Body of pancreas (tissue), 4 donors: ENCODE results near the gene ADK. TPM values are rescaled to one million over a fixed set of nuclear protein-coding genes. Genes with fewer than 3 reads are reported as not detected.

ENCODE experiments used
- ATAC-seq: fragments of 150-250 bp; one replicate; pipeline ENCODE4 v1.9.1; 2016
- DNase-seq, 4 donors: peaks; one replicate each; pipeline ENCODE4 v3.0.0-alpha.2; 2019
- H3K27ac ChIP-seq, 4 donors: fragments of 200-600 bp; sonication (generic); 1 replicate in 3 of 4; 2 replicates in 1 of 4; pipeline versions ENCODE4 v1.5.1 to v1.6.1; 2016 to 2019; ENCODE audit warnings: mild to moderate bottlenecking in 1 of 4, mixed read lengths in 1 of 4, moderate library complexity in 1 of 4
- H3K27me3 ChIP-seq, 2 donors: fragments of 200-600 bp; sonication (generic); one replicate each; pipeline ENCODE4 v1.6.0; 2016; ENCODE audit warnings: mild to moderate bottlenecking in 1 of 2
- H3K36me3 ChIP-seq, 2 donors: fragments of 200-600 bp; sonication (generic); replicated peaks in 1 of 2; 2 replicates each; pipeline ENCODE4 v1.5.1; 2016; ENCODE audit warnings: low read depth in 2 of 2; ENCODE audit not compliant: insufficient read depth in 1 of 2
- H3K4me1 ChIP-seq: fragments of 200-600 bp; sonication (generic); one replicate; pipeline ENCODE4 v1.6.0; 2016
- H3K4me3 ChIP-seq, 2 donors: fragments of 200-600 bp; sonication (generic); 1 replicate in 1 of 2; 2 replicates in 1 of 2; pipeline ENCODE4 v1.5.1; 2016 to 2019
- H3K9me3 ChIP-seq, 3 donors: fragments of 200-600 bp; sonication (generic); 1 replicate in 2 of 3; 2 replicates in 1 of 3; pipeline ENCODE4 v1.5.1; 2016
- CTCF ChIP-seq, 7 experiments: fragments of 450-650 bp in 4 of 7; fragments of 200-600 bp in 3 of 7; sonication (generic) in 3 of 7; IDR thresholded peaks; one replicate each; pipeline ENCODE4 v1.5.1; 2016 to 2019; ENCODE audit warnings: antibody characterized with exemption in 7 of 7
- POLR2A ChIP-seq, 3 donors: fragments of 450-650 bp; IDR thresholded peaks; one replicate each; pipeline ENCODE4 v1.6.1; 2016; ENCODE audit warnings: antibody characterized with exemption in 3 of 3, mild to moderate bottlenecking in 2 of 3
- WGBS, 2 donors: methylation state at CpG; one replicate each; pipeline ENCODE4 v1.1.5; 2017; 5-methylcytosine and 5-hydroxymethylcytosine counted together
- intact Hi-C: fragments of 100-400 bp; cut with DNase I; formaldehyde crosslinking; loops from one replicate; pipeline ENCODE4 v1.15.1; 2023
- total RNA-seq, 2 donors: library from RNA; depleted of rRNA; stranded (reverse); fragments of >200 nt; gene quantifications; one replicate each; pipeline ENCODE4 v1.1.0, GENCODE V29; 2016

Gene ADK
- total RNA-seq, 2 donors from 2014 or later: 12.9 to 18.7 TPM

- Histone ChIP-seq H3K36me3 (peaks cover 0 to 42% of the 10 kb centered on the region in 2 donors), H3K27me3 (no peaks in the 10 kb centered on the region), H3K4me1 (peaks cover 7% of the 10 kb centered on the region), H3K4me3 (no peak overlapping the region), H3K9me3 (no peaks in the 10 kb centered on the region), H3K27ac (no peak overlapping the region)
- intact Hi-C loops: no loop called here
- DNase-seq: no peak
- no peak for TF ChIP-seq POLR2A (IDR thresholded peaks at IDR 0.05)
- TF ChIP-seq CTCF (IDR thresholded peaks at IDR 0.05): no peak
- no peak for ATAC-seq
These were observed 41.6 kb upstream of the ADK start for GRCh38 chr10:74109452-74109851.

- 70% methylated on average over 1 of the region's 1 CpG for WGBS, 2 donors
- TF ChIP-seq POLR2A (IDR thresholded peaks at IDR 0.05): no peak
- no peak for TF ChIP-seq CTCF (IDR thresholded peaks at IDR 0.05)
- intact Hi-C loops: no loop called here
- DNase-seq: no peak
- Histone ChIP-seq H3K27me3 (no peaks in the 10 kb centered on the region), H3K4me3 (no peak overlapping the region), H3K9me3 (no peaks in the 10 kb centered on the region), H3K4me1 (peaks cover 7% of the 10 kb centered on the region), H3K36me3 (peaks cover 0 to 38% of the 10 kb centered on the region in 2 donors), H3K27ac (no peak overlapping the region)
- ATAC-seq: no peak
These were observed 40.9 kb upstream of the ADK start for GRCh38 chr10:74110120-74110519.

- TF ChIP-seq POLR2A (IDR thresholded peaks at IDR 0.05): no peak
- TF ChIP-seq CTCF (IDR thresholded peaks at IDR 0.05): no peak
- H3K4me3 ChIP-seq: no peak overlapping the region
- intact Hi-C loops: no loop called here
- no peaks in the 10 kb centered on the region for H3K9me3 ChIP-seq
- peaks cover 7% of the 10 kb centered on the region for H3K4me1 ChIP-seq
- 93 to 94% methylated on average over 9 to 14 of the region's 14 CpGs for WGBS, 2 donors
- ATAC-seq (no peak), DNase-seq (no peak)
- H3K27me3 ChIP-seq: no peaks in the 10 kb centered on the region
- no peak overlapping the region for H3K27ac ChIP-seq
- H3K36me3 ChIP-seq: peaks cover 0 to 37% of the 10 kb centered on the region in 2 donors
These were observed 39.2 kb upstream of the ADK start for GRCh38 chr10:74111799-74112198.

GRCh38 chr10:74113546-74113945, 37.5 kb upstream of the ADK start:
- Histone ChIP-seq H3K36me3 (peaks cover 0 to 40% of the 10 kb centered on the region in 2 donors), H3K27me3 (no peaks in the 10 kb centered on the region), H3K4me1 (peaks cover 7% of the 10 kb centered on the region), H3K27ac (no peak overlapping the region), H3K9me3 (no peaks in the 10 kb centered on the region), H3K4me3 (no peak overlapping the region)
- DNase-seq: peak in 1 of 4 donors; percentile 19
- TF ChIP-seq POLR2A (IDR thresholded peaks at IDR 0.05) (no peak), CTCF (IDR thresholded peaks at IDR 0.05) (no peak)
- peak; percentile 52 for ATAC-seq
- intact Hi-C loops: no loop called here
- 31 to 35% methylated on average over 1 of the region's 1 CpG for WGBS, 2 donors

GRCh38 chr10:74114041-74114448, 37.0 kb upstream of the ADK start:
- Histone ChIP-seq H3K36me3 (peaks cover 0 to 42% of the 10 kb centered on the region in 2 donors), H3K4me1 (peaks cover 7% of the 10 kb centered on the region), H3K9me3 (no peaks in the 10 kb centered on the region), H3K27ac (peak overlapping the region in 1 of 4 donors; percentile 23), H3K27me3 (no peaks in the 10 kb centered on the region), H3K4me3 (no peak overlapping the region)
- intact Hi-C loops: no loop called here
- no peak for TF ChIP-seq POLR2A (IDR thresholded peaks at IDR 0.05)
- TF ChIP-seq CTCF (IDR thresholded peaks at IDR 0.05): no peak
- ATAC-seq (no peak), DNase-seq (no peak)
- 79 to 94% methylated on average over 12 of the region's 12 CpGs for WGBS, 2 donors
